ENCODE measurements around the gene EXOG.

- TF ChIP-seq, protein P1, sequence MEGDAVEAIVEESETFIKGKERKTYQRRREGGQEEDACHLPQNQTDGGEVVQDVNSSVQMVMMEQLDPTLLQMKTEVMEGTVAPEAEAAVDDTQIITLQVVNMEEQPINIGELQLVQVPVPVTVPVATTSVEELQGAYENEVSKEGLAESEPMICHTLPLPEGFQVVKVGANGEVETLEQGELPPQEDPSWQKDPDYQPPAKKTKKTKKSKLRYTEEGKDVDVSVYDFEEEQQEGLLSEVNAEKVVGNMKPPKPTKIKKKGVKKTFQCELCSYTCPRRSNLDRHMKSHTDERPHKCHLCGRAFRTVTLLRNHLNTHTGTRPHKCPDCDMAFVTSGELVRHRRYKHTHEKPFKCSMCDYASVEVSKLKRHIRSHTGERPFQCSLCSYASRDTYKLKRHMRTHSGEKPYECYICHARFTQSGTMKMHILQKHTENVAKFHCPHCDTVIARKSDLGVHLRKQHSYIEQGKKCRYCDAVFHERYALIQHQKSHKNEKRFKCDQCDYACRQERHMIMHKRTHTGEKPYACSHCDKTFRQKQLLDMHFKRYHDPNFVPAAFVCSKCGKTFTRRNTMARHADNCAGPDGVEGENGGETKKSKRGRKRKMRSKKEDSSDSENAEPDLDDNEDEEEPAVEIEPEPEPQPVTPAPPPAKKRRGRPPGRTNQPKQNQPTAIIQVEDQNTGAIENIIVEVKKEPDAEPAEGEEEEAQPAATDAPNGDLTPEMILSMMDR (optimal IDR thresholded peaks at IDR 0.05 in 1 of 3, IDR thresholded peaks at IDR 0.05 in 1 of 3, conservative IDR thresholded peaks at IDR 0.05 in 1 of 3; ENCODE audit: extremely low read depth in 1 of 3, insufficient read depth in 2 of 3, low read length in 3 of 3), result no peak
- no peak for TF ChIP-seq EZH2 (IDR thresholded peaks at IDR 0.05; ENCODE audit: low read length)
These were observed 3.1 kb upstream of the EXOG start for GRCh38 chr3:38493031-38493430.
